HEK293 (cell line): ENCODE data around the gene CAD.

Experiments used
- CTCF ChIA-PET: fragments of 350-600 bp; formaldehyde crosslinking; extraction: SDS; loops from one replicate; lab custom pipeline; 2021; ENCODE audit warnings: antibody characterized with exemption; lab: Yijun Ruan, JAX
- POLR2A ChIA-PET: fragments of 300-600 bp; formaldehyde crosslinking; extraction: SDS; loops from one replicate; lab custom pipeline; 2020; ENCODE audit warnings: antibody characterized with exemption, inconsistent platforms; lab: Yijun Ruan, JAX
- H3K27ac ChIP-seq: fragments of 200-500 bp; sonication (Bioruptor generic); 2 replicates; pipeline ENCODE4 v1.5.1; 2014; ENCODE audit warnings: low read depth, low read length, control low read depth, inconsistent platforms; ENCODE audit errors: extremely low read depth
- H3K36me3 ChIP-seq, 2 experiments: fragments of 200-500 bp in 1 of 2; sonication (Bioruptor generic) in 1 of 2; 1 replicate in 1 of 2; 2 replicates in 1 of 2; pipeline ENCODE4 v1.5.1; 2014 to 2017; ENCODE audit warnings: inconsistent platforms in 2 of 2, low read length in 2 of 2; ENCODE audit not compliant: control insufficient read depth in 2 of 2, insufficient read depth in 1 of 2
- H3K4me1 ChIP-seq: fragments of 200-500 bp; sonication (Bioruptor generic); 2 replicates; pipeline ENCODE4 v1.5.1; 2014; ENCODE audit warnings: mild to moderate bottlenecking, low read length, inconsistent platforms; ENCODE audit not compliant: control insufficient read depth, insufficient read depth
- H3K4me3 ChIP-seq: 2 replicates; pipeline ENCODE4 v1.5.1; 2011; ENCODE audit warnings: low read depth, mild to moderate bottlenecking, control low read depth, low read length, moderate library complexity
- H3K9me3 ChIP-seq: fragments of 200-500 bp; sonication (Bioruptor generic); 2 replicates; pipeline ENCODE4 v1.5.1; 2014; ENCODE audit warnings: low read depth, low read length, inconsistent platforms; ENCODE audit not compliant: control insufficient read depth, insufficient read depth
- HOXA7 ChIP-seq: sonication (generic); formaldehyde crosslinking; IDR thresholded peaks from 2 replicates; pipeline ENCODE4 v1.8.1; 2022; ENCODE audit warnings: missing genetic modification reagents, borderline replicate concordance
- KLF9 ChIP-seq: fragments of 450-650 bp; formaldehyde crosslinking; IDR thresholded peaks from 2 replicates; pipeline ENCODE4 v1.5.1; 2016; ENCODE audit warnings: missing biosample characterization, missing genetic modification characterization, low read depth
- MEIS1 ChIP-seq: sonication (generic); formaldehyde crosslinking; IDR thresholded peaks from 2 replicates; pipeline ENCODE4 v1.8.1; 2022; ENCODE audit warnings: missing genetic modification reagents, mild to moderate bottlenecking, borderline replicate concordance
- OVOL3 ChIP-seq: fragments of 450-650 bp; formaldehyde crosslinking; IDR thresholded peaks from 2 replicates; pipeline ENCODE4 v1.5.1; 2016; ENCODE audit warnings: missing biosample characterization, missing genetic modification characterization
- SALL2 ChIP-seq: fragments of 450-650 bp; formaldehyde crosslinking; IDR thresholded peaks from 2 replicates; pipeline ENCODE4 v1.5.0; 2017; ENCODE audit warnings: missing biosample characterization, mild to moderate bottlenecking, missing genetic modification characterization, borderline replicate concordance
- SP7 ChIP-seq: fragments of 450-650 bp; formaldehyde crosslinking; IDR thresholded peaks from 2 replicates; pipeline ENCODE4 v1.5.1; 2016; ENCODE audit warnings: missing biosample characterization, missing genetic modification characterization
- ZBTB1 ChIP-seq: fragments of 450-650 bp; formaldehyde crosslinking; IDR thresholded peaks from 2 replicates; pipeline ENCODE4 v1.5.1; 2016; ENCODE audit warnings: missing biosample characterization, missing genetic modification characterization
- ZBTB48 ChIP-seq: fragments of 450-650 bp; formaldehyde crosslinking; IDR thresholded peaks from 2 replicates; pipeline ENCODE4 v1.5.1; 2016; ENCODE audit warnings: missing biosample characterization, missing genetic modification characterization
- ZBTB7A ChIP-seq: fragments of 450-650 bp; formaldehyde crosslinking; IDR thresholded peaks from 2 replicates; pipeline ENCODE4 v1.5.1; 2016; ENCODE audit warnings: low read depth, missing biosample characterization, missing genetic modification characterization
- ZFP69B ChIP-seq: fragments of 450-650 bp; formaldehyde crosslinking; IDR thresholded peaks from 2 replicates; pipeline ENCODE4 v1.5.1; 2016; ENCODE audit warnings: missing biosample characterization, missing genetic modification characterization
- ZNF169 ChIP-seq: fragments of 450-650 bp; formaldehyde crosslinking; IDR thresholded peaks from 2 replicates; pipeline ENCODE4 v1.5.1; 2016; ENCODE audit warnings: missing biosample characterization, missing genetic modification characterization
- ZNF174 ChIP-seq: fragments of 450-650 bp; formaldehyde crosslinking; IDR thresholded peaks from 2 replicates; pipeline ENCODE4 v1.5.0; 2017; ENCODE audit warnings: missing biosample characterization, mild to moderate bottlenecking, missing genetic modification characterization
- ZNF274 ChIP-seq, 2 experiments: fragments of 200-500 bp in 1 of 2; fragments of 450-650 bp in 1 of 2; sonication (Bioruptor generic) in 1 of 2; formaldehyde crosslinking in 1 of 2; IDR thresholded peaks; 2 replicates each; pipeline versions ENCODE4 v1.5.1 to v1.6.1; 2014 to 2016; ENCODE audit warnings: borderline replicate concordance in 1 of 2, inconsistent platforms in 1 of 2, low read length in 1 of 2, missing biosample characterization in 1 of 2, missing genetic modification characterization in 1 of 2
- ZNF324 ChIP-seq: fragments of 450-650 bp; formaldehyde crosslinking; IDR thresholded peaks from 2 replicates; pipeline ENCODE4 v1.5.1; 2016; ENCODE audit warnings: missing biosample characterization, missing genetic modification characterization
- ZNF366 ChIP-seq: fragments of 450-650 bp; formaldehyde crosslinking; conservative IDR thresholded peaks from 2 replicates; pipeline ENCODE4 v1.5.1; 2016; ENCODE audit warnings: missing biosample characterization, missing genetic modification characterization
- ZNF37A ChIP-seq: fragments of 450-650 bp; IDR thresholded peaks from 2 replicates; pipeline ENCODE4 v1.5.1; 2018; ENCODE audit warnings: missing biosample characterization, missing genetic modification characterization
- ZNF548 ChIP-seq: fragments of 450-650 bp; formaldehyde crosslinking; IDR thresholded peaks from 2 replicates; pipeline ENCODE4 v1.5.1; 2016; ENCODE audit warnings: missing biosample characterization, missing genetic modification characterization
- ZNF561 ChIP-seq: fragments of 450-650 bp; IDR thresholded peaks from 2 replicates; pipeline ENCODE4 v1.5.1; 2018; ENCODE audit warnings: missing biosample characterization, missing genetic modification characterization, borderline replicate concordance
- ZNF660 ChIP-seq: fragments of 450-650 bp; IDR thresholded peaks from 2 replicates; pipeline ENCODE4 v1.5.1; 2018; ENCODE audit warnings: missing biosample characterization, mild to moderate bottlenecking, missing genetic modification characterization
- ZNF830 ChIP-seq: fragments of 450-650 bp; IDR thresholded peaks from 2 replicates; pipeline ENCODE4 v1.5.0; 2018; ENCODE audit warnings: missing biosample characterization, missing genetic modification characterization, low read depth, mild to moderate bottlenecking, moderate library complexity
- TF ChIP-seq, protein P1 (sequence below): fragments of 450-650 bp; formaldehyde crosslinking; IDR thresholded peaks from 2 replicates; pipeline ENCODE4 v1.5.1; 2016; ENCODE audit warnings: missing biosample characterization, missing genetic modification characterization
- TF ChIP-seq, protein P2 (sequence below): fragments of 450-650 bp; formaldehyde crosslinking; IDR thresholded peaks from 2 replicates; pipeline ENCODE4 v1.5.1; 2016; ENCODE audit warnings: missing biosample characterization, missing genetic modification characterization
- TF ChIP-seq, protein P3 (sequence below): fragments of 450-650 bp; formaldehyde crosslinking; IDR thresholded peaks from 2 replicates; pipeline ENCODE4 v1.5.1; 2016; ENCODE audit warnings: missing biosample characterization, missing genetic modification characterization
- TF ChIP-seq, protein P4 (sequence below): fragments of 450-650 bp; formaldehyde crosslinking; IDR thresholded peaks from 2 replicates; pipeline ENCODE4 v1.5.1; 2016; ENCODE audit warnings: missing biosample characterization, missing genetic modification characterization
- TF ChIP-seq, protein P5 (sequence below): fragments of 450-650 bp; formaldehyde crosslinking; IDR thresholded peaks from 2 replicates; pipeline ENCODE4 v1.5.1; 2016; ENCODE audit warnings: missing biosample characterization, missing genetic modification characterization
- TF ChIP-seq, protein P6 (sequence below): fragments of 450-650 bp; formaldehyde crosslinking; IDR thresholded peaks from 2 replicates; pipeline ENCODE4 v1.5.1; 2016; ENCODE audit warnings: missing biosample characterization, missing genetic modification characterization, low read depth

The CAD gene

DNA sequence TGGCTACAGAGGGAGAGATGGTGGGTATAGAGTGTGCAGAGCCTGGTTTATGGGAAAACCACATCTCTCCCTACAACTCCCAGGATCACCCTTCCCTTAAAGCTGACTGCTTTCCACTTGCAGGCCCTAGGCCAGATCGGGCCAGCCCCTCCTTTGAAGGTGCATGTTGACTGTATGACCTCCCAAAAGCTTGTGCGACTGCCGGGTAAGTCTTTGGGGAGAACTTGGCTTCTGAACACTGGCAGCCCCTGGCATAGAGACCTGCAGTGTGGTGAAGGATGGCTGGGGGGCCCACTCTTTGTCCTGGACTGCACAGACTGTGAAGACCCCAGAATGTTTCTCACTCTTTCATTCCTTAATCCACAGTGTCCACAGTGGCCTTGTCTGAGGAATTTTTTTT is 19.5 kb downstream of the CAD start:
- POLR2A ChIA-PET = interaction anchor here (0.7 to 1.1 kb wide), 2 partner anchors 13 to 208 kb away, joined by 3 read pairs; no protein-coding TSS in a partner anchor
- CTCF ChIA-PET = interaction anchor here (0.6 to 1.6 kb wide), 4 partner anchors 15 to 64 kb away, joined by 3 to 6 read pairs (median 3); no protein-coding TSS in a partner anchor
- peaks cover 10 to 100% of the 10 kb centered on the region in 2 experiments; a peak in 2 of 3 replicates for H3K36me3 ChIP-seq

DNA sequence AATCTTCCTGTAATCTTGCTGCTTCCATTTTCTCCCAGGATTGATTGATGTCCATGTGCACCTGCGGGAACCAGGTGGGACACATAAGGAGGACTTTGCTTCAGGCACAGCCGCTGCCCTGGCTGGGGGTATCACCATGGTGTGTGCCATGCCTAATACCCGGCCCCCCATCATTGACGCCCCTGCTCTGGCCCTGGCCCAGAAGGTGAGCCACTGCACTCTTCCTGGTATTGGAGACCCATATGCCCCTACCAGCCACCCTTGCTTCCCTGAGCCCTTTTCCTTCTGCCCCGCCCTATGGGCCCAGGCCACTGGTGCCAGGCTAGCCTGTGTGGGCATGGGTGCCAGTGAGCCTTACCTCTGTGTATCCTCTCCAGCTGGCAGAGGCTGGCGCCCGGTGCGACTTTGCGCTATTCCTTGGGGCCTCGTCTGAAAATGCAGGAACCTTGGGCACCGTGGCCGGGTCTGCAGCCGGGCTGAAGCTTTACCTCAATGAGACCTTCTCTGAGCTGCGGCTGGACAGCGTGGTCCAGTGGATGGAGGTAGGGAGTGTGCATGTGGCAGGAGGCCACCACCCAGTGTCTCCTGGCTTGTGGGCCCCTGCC is 20.3 kb downstream of the CAD start:
- POLR2A ChIA-PET = interaction anchor here (0.7 to 1.1 kb wide), 2 partner anchors 14 to 209 kb away, joined by 3 read pairs; no protein-coding TSS in a partner anchor
- no peak overlapping the region for H3K27ac ChIP-seq
- H3K4me1 ChIP-seq = no peaks in the 10 kb centered on the region
- CTCF ChIA-PET = no interaction called here
- H3K36me3 ChIP-seq = peaks cover 10 to 100% of the 10 kb centered on the region in 2 experiments; a peak in 2 of 3 replicates
- no peak overlapping the region for H3K4me3 ChIP-seq
- H3K9me3 ChIP-seq = no peaks in the 10 kb centered on the region
- TF ChIP-seq ZBTB1 = no peak
- TF ChIP-seq, protein P1, sequence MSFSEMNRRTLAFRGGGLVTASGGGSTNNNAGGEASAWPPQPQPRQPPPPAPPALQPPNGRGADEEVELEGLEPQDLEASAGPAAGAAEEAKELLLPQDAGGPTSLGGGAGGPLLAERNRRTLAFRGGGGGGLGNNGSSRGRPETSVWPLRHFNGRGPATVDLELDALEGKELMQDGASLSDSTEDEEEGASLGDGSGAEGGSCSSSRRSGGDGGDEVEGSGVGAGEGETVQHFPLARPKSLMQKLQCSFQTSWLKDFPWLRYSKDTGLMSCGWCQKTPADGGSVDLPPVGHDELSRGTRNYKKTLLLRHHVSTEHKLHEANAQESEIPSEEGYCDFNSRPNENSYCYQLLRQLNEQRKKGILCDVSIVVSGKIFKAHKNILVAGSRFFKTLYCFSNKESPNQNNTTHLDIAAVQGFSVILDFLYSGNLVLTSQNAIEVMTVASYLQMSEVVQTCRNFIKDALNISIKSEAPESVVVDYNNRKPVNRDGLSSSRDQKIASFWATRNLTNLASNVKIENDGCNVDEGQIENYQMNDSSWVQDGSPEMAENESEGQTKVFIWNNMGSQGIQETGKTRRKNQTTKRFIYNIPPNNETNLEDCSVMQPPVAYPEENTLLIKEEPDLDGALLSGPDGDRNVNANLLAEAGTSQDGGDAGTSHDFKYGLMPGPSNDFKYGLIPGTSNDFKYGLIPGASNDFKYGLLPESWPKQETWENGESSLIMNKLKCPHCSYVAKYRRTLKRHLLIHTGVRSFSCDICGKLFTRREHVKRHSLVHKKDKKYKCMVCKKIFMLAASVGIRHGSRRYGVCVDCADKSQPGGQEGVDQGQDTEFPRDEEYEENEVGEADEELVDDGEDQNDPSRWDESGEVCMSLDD (tag by site-specific recombination) = no peak
- no peak for TF ChIP-seq ZNF830 (tag by site-specific recombination)
- no peak for TF ChIP-seq ZBTB7A (tag by site-specific recombination)
- TF ChIP-seq, protein P2, sequence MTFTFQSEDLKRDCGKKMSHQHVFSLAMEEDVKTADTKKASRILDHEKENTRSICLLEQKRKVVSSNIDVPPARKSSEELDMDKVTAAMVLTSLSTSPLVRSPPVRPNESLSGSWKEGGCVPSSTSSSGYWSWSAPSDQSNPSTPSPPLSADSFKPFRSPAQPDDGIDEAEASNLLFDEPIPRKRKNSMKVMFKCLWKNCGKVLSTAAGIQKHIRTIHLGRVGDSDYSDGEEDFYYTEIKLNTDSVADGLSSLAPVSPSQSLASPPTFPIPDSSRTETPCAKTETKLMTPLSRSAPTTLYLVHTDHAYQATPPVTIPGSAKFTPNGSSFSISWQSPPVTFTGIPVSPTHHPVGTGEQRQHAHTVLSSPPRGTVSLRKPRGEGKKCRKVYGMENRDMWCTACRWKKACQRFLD (tag by site-specific recombination) = no peak
- TF ChIP-seq ZNF324 (tag by site-specific recombination) = no peak
- TF ChIP-seq SALL2 (tag by site-specific recombination) = no peak
- no peak for TF ChIP-seq HOXA7 (CRISPR knock-in tag)
- TF ChIP-seq, protein P3, sequence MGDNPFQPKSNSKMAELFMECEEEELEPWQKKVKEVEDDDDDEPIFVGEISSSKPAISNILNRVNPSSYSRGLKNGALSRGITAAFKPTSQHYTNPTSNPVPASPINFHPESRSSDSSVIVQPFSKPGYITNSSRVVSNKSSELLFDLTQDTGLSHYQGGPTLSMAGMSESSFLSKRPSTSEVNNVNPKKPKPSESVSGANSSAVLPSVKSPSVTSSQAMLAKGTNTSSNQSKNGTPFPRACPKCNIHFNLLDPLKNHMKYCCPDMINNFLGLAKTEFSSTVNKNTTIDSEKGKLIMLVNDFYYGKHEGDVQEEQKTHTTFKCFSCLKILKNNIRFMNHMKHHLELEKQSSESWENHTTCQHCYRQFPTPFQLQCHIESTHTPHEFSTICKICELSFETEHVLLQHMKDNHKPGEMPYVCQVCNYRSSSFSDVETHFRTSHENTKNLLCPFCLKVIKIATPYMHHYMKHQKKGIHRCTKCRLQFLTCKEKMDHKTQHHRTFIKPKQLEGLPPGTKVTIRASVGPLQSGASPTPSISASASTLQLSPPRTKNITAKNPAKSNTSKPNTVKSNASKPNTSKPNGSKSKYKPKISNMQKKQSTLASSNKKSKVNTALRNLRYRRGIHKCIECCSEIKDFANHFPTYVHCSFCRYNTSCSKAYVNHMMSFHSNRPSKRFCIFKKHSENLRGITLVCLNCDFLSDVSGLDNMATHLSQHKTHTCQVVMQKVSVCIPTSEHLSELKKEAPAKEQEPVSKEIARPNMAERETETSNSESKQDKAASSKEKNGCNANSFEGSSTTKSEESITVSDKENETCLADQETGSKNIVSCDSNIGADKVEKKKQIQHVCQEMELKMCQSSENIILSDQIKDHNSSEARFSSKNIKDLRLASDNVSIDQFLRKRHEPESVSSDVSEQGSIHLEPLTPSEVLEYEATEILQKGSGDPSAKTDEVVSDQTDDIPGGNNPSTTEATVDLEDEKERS (tag by site-specific recombination) = no peak
- TF ChIP-seq ZBTB48 (tag by site-specific recombination) = no peak
- TF ChIP-seq ZFP69B (tag by site-specific recombination) = no peak
- no peak for TF ChIP-seq SP7 (tag by site-specific recombination)
- TF ChIP-seq, protein P4, sequence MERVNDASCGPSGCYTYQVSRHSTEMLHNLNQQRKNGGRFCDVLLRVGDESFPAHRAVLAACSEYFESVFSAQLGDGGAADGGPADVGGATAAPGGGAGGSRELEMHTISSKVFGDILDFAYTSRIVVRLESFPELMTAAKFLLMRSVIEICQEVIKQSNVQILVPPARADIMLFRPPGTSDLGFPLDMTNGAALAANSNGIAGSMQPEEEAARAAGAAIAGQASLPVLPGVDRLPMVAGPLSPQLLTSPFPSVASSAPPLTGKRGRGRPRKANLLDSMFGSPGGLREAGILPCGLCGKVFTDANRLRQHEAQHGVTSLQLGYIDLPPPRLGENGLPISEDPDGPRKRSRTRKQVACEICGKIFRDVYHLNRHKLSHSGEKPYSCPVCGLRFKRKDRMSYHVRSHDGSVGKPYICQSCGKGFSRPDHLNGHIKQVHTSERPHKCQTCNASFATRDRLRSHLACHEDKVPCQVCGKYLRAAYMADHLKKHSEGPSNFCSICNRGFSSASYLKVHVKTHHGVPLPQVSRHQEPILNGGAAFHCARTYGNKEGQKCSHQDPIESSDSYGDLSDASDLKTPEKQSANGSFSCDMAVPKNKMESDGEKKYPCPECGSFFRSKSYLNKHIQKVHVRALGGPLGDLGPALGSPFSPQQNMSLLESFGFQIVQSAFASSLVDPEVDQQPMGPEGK (tag by site-specific recombination) = no peak
- no peak for TF ChIP-seq ZNF169 (tag by site-specific recombination)
- TF ChIP-seq, protein P5, sequence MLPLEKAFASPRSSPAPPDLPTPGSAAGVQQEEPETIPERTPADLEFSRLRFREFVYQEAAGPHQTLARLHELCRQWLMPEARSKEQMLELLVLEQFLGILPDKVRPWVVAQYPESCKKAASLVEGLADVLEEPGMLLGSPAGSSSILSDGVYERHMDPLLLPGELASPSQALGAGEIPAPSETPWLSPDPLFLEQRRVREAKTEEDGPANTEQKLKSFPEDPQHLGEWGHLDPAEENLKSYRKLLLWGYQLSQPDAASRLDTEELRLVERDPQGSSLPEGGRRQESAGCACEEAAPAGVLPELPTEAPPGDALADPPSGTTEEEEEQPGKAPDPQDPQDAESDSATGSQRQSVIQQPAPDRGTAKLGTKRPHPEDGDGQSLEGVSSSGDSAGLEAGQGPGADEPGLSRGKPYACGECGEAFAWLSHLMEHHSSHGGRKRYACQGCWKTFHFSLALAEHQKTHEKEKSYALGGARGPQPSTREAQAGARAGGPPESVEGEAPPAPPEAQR (tag by site-specific recombination) = no peak
- no peak for TF ChIP-seq ZNF548 (tag by site-specific recombination)
- TF ChIP-seq KLF9 = no peak

More for the DNA sequence above, 19.5 kb downstream of the CAD start:
- Histone ChIP-seq H3K4me1 (no peaks in the 10 kb centered on the region), H3K4me3 (no peak overlapping the region), H3K9me3 (no peaks in the 10 kb centered on the region), H3K27ac (no peak overlapping the region)
- TF ChIP-seq ZNF37A (tag by site-specific recombination) (no peak), ZNF366 (no peak), ZBTB48 (tag by site-specific recombination) (no peak), ZNF561 (tag by site-specific recombination) (no peak), MEIS1 (CRISPR knock-in tag) (no peak), OVOL3 (tag by site-specific recombination) (no peak), ZNF274 (IDR thresholded peaks at IDR 0.05; ENCODE audit: low read length) (no peak), ZNF274 (tag by site-specific recombination; IDR thresholded peaks at IDR 0.05; ENCODE audit: borderline replicate concordance) (no peak), ZNF174 (tag by site-specific recombination) (no peak), ZNF660 (no peak)
- TF ChIP-seq, protein P6, sequence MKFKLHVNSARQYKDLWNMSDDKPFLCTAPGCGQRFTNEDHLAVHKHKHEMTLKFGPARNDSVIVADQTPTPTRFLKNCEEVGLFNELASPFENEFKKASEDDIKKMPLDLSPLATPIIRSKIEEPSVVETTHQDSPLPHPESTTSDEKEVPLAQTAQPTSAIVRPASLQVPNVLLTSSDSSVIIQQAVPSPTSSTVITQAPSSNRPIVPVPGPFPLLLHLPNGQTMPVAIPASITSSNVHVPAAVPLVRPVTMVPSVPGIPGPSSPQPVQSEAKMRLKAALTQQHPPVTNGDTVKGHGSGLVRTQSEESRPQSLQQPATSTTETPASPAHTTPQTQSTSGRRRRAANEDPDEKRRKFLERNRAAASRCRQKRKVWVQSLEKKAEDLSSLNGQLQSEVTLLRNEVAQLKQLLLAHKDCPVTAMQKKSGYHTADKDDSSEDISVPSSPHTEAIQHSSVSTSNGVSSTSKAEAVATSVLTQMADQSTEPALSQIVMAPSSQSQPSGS (tag by site-specific recombination) = no peak
